OCI-LY7 (cell line): ENCODE results near the gene SOWAHA. TPM values are rescaled to one million over a fixed set of nuclear protein-coding genes. Genes with fewer than 3 reads are reported as not detected.

Experiments
- small RNA-seq: library from RNA; depleted of rRNA; stranded (forward); fragments of <200 nt; gene quantifications from one replicate; pipeline ENCODE3, GENCODE V24; 2014
- total RNA-seq, 2 experiments: library from RNA; depleted of rRNA in 1 of 2; stranded (reverse); fragments of >200 nt in 1 of 2; shearing (Covaris generic) in 1 of 2; gene quantifications; 2 replicates each; pipeline ENCODE4 v1.2.3, GENCODE V29; 2014 to 2022

Gene SOWAHA
- total RNA-seq, 2 experiments from 2014 or later = not detected

Small RNA genes lying within 50 kb of the gene (small RNA-seq; reads per million reads assigned to genes)
- gene RNA5SP192 = 0.31 reads per million

Other genes with a start within 250 kb of the SOWAHA start
- gene IL13, start 155.1 kb upstream of the SOWAHA start, total RNA-seq (2014; rRNA removed; shearing (Covaris generic)) = not detected in 2 replicates
- gene IL13, start 155.1 kb upstream of the SOWAHA start, total RNA-seq (2022) = not detected in 2 replicates
- gene IL4, start 139.3 kb upstream of the SOWAHA start, total RNA-seq (2014; rRNA removed; shearing (Covaris generic)) = not detected in 2 replicates
- not detected in 2 replicates for gene IL4, start 139.3 kb upstream of the SOWAHA start, total RNA-seq (2022)
- 6.7 and 8.7 TPM in 2 replicates for gene KIF3A, start 75.8 kb upstream of the SOWAHA start, total RNA-seq (2014; rRNA removed; shearing (Covaris generic))
- 14.2 and 17.0 TPM in 2 replicates for gene KIF3A, start 75.8 kb upstream of the SOWAHA start, total RNA-seq (2022)
- gene CCNI2, start 65.9 kb upstream of the SOWAHA start, total RNA-seq (2014; rRNA removed; shearing (Covaris generic)) = not detected in 2 replicates
- gene CCNI2, start 65.9 kb upstream of the SOWAHA start, total RNA-seq (2022) = not detected in 2 replicates
- gene SEPTIN8, start 36.1 kb upstream of the SOWAHA start, total RNA-seq (2014; rRNA removed; shearing (Covaris generic)) = 10.6 and 11.8 TPM in 2 replicates
- gene SEPTIN8, start 36.1 kb upstream of the SOWAHA start, total RNA-seq (2022) = 12.8 and 15.5 TPM in 2 replicates
- 0.36 and 0.60 TPM in 2 replicates for gene SHROOM1, start 17.3 kb downstream of the SOWAHA start, total RNA-seq (2014; rRNA removed; shearing (Covaris generic))
- gene SHROOM1, start 17.3 kb downstream of the SOWAHA start, total RNA-seq (2022) = 1.8 and 2.4 TPM in 2 replicates
- gene GDF9, start 53.2 kb downstream of the SOWAHA start, total RNA-seq (2014; rRNA removed; shearing (Covaris generic)) = 0.44 and 0.66 TPM in 2 replicates
- 1.7 and 2.2 TPM in 2 replicates for gene GDF9, start 53.2 kb downstream of the SOWAHA start, total RNA-seq (2022)
- 140 and 158 TPM in 2 replicates for gene UQCRQ, start 53.3 kb downstream of the SOWAHA start, total RNA-seq (2014; rRNA removed; shearing (Covaris generic))
- gene UQCRQ, start 53.3 kb downstream of the SOWAHA start, total RNA-seq (2022) = 274 and 310 TPM in 2 replicates
- gene LEAP2, start 60.4 kb downstream of the SOWAHA start, total RNA-seq (2014; rRNA removed; shearing (Covaris generic)) = 4.4 TPM in 2 replicates
- 5.4 and 5.6 TPM in 2 replicates for gene LEAP2, start 60.4 kb downstream of the SOWAHA start, total RNA-seq (2022)
- gene AFF4, start 150.3 kb downstream of the SOWAHA start, total RNA-seq (2014; rRNA removed; shearing (Covaris generic)) = 19.6 and 21.6 TPM in 2 replicates
- gene AFF4, start 150.3 kb downstream of the SOWAHA start, total RNA-seq (2022) = 42.4 and 45.7 TPM in 2 replicates
- 26.9 and 27.2 TPM in 2 replicates for gene ZCCHC10, start 213.2 kb downstream of the SOWAHA start, total RNA-seq (2014; rRNA removed; shearing (Covaris generic))
- gene ZCCHC10, start 213.2 kb downstream of the SOWAHA start, total RNA-seq (2022) = 45.2 and 45.4 TPM in 2 replicates
- gene HSPA4, start 238.7 kb downstream of the SOWAHA start, total RNA-seq (2014; rRNA removed; shearing (Covaris generic)) = 65.4 and 86.6 TPM in 2 replicates
- gene HSPA4, start 238.7 kb downstream of the SOWAHA start, total RNA-seq (2022) = 190 and 226 TPM in 2 replicates